Activated CD8-positive, alpha-beta T cell treated with anti-CD3 and anti-CD28 coated beads for 36 hours (primary cell): ENCODE measurements around the gene TSPAN5. TPM values are rescaled to one million over a fixed set of nuclear protein-coding genes. Genes with fewer than 3 reads are reported as not detected.

Experiments used
- ATAC-seq: fragments of 200-7000 bp; cut with Tn5 transposase; one replicate; pipeline ENCODE4 v1.10.0; 2021; ENCODE audit warnings: mild to moderate bottlenecking, moderate library complexity
- CTCF ChIA-PET: fragments of 350-600 bp; sonication (Branson Sonifier 250); formaldehyde crosslinking; loops from one replicate; lab custom pipeline; 2021; ENCODE audit warnings: antibody characterized with exemption; lab: Charles Lee
- POLR2A ChIA-PET: fragments of 350-600 bp; sonication (Branson Sonifier 250); formaldehyde crosslinking; loops from one replicate; lab custom pipeline; 2021; ENCODE audit warnings: antibody characterized with exemption; lab: Charles Lee
- DNase-seq: peaks from one replicate; pipeline ENCODE4 v3.0.0-alpha.2; 2020
- H3K27ac Mint-ChIP-seq: one replicate; pipeline ENCODE4 v1.8.0; 2021; ENCODE audit warnings: mild to moderate bottlenecking, mixed read lengths
- H3K27me3 Mint-ChIP-seq: one replicate; pipeline ENCODE4 v1.8.0; 2021; ENCODE audit warnings: mixed read lengths
- H3K36me3 Mint-ChIP-seq: one replicate; pipeline ENCODE4 v1.8.0; 2021; ENCODE audit warnings: low read depth, mixed read lengths
- H3K4me1 Mint-ChIP-seq: one replicate; pipeline ENCODE4 v1.8.0; 2021; ENCODE audit warnings: low read depth, mixed read lengths
- H3K4me3 Mint-ChIP-seq: one replicate; pipeline ENCODE4 v1.8.0; 2021; ENCODE audit warnings: mild to moderate bottlenecking, moderate library complexity, mixed read lengths
- H3K9me3 Mint-ChIP-seq: one replicate; pipeline ENCODE4 v1.8.0; 2021; ENCODE audit warnings: mixed read lengths
- CTCF ChIP-seq: fragments of 200-600 bp; IDR thresholded peaks from one replicate; pipeline ENCODE4 v1.8.0; 2022; ENCODE audit warnings: antibody characterized with exemption, mild to moderate bottlenecking
- intact Hi-C: fragments of 100-400 bp; cut with micrococcal nuclease; formaldehyde crosslinking; loops from one replicate; pipeline ENCODE4 v1.10.0; 2022
- total RNA-seq, 2 experiments: library from RNA; stranded (reverse); gene quantifications; one replicate each; pipeline ENCODE4 v1.2.3, GENCODE V29; 2021

The TSPAN5 gene
- total RNA-seq, 2 experiments from 2014 or later: 18.5 to 21.9 TPM

GRCh38 chr4:98639108-98639507 lies 19.3 kb downstream of the TSPAN5 start:
- intact Hi-C loops: no loop called here
- ATAC-seq: no peak
- POLR2A ChIA-PET: interaction anchor here (0.5 to 1.1 kb wide), 2 partner anchors 24 to 25 kb away, joined by 3 read pairs; no protein-coding TSS in a partner anchor
- TF ChIP-seq CTCF: no peak
- CTCF ChIA-PET: interaction anchor here (1.0 kb wide), 1 partner anchor 36 kb away, joined by 3 read pairs; no protein-coding TSS in a partner anchor
- H3K4me3 Mint-ChIP-seq: peak overlapping the region; percentile 37
- no peaks in the 10 kb centered on the region for H3K9me3 Mint-ChIP-seq
- no peak overlapping the region for H3K27ac Mint-ChIP-seq
- peaks cover 40% of the 10 kb centered on the region for H3K4me1 Mint-ChIP-seq
- no peaks in the 10 kb centered on the region for H3K27me3 Mint-ChIP-seq
- H3K36me3 Mint-ChIP-seq: no peaks in the 10 kb centered on the region
- DNase-seq: no peak

- H3K36me3 Mint-ChIP-seq: no peaks in the 10 kb centered on the region
- no peak overlapping the region for H3K27ac Mint-ChIP-seq
- no peaks in the 10 kb centered on the region for H3K27me3 Mint-ChIP-seq
- TF ChIP-seq CTCF: no peak
- no peaks in the 10 kb centered on the region for H3K9me3 Mint-ChIP-seq
- no peak overlapping the region for H3K4me3 Mint-ChIP-seq
- CTCF ChIA-PET: no interaction called here
- peaks cover 35% of the 10 kb centered on the region for H3K4me1 Mint-ChIP-seq
- POLR2A ChIA-PET: interaction anchor here (0.5 kb wide), 1 partner anchor 25 kb away, joined by 3 read pairs; no protein-coding TSS in a partner anchor
- intact Hi-C loops: no loop called here
- ATAC-seq (no peak), DNase-seq (no peak)
Observed at GRCh38 chr4:98638661-98639060, 19.8 kb downstream of the TSPAN5 start.

DNA sequence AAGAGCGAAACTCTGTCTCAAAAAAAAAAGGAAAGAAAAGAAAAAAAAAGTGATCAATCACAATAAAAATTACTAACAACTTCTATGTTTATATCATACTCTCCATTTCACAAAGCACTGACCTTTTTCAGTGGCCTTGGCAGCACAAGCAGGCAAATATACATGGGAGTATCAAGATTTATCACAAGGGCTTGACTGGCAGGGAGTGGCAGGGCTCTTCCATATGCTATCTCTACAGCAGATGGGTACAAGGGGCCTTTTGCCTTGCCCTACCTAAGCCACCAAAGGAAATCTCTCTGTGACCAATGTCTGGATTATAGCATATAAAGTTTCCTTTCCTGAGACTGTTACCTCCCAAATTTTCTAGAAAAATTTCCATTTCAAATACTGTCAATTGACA lies 24.4 kb downstream of the TSPAN5 start:
- DNase-seq (no peak), ATAC-seq (no peak)
- H3K36me3 Mint-ChIP-seq: peaks cover 3% of the 10 kb centered on the region
- H3K27me3 Mint-ChIP-seq: no peaks in the 10 kb centered on the region
- no peaks in the 10 kb centered on the region for H3K9me3 Mint-ChIP-seq
- no peak for TF ChIP-seq CTCF
- CTCF ChIA-PET: no interaction called here
- H3K27ac Mint-ChIP-seq: no peak overlapping the region
- no peak overlapping the region for H3K4me3 Mint-ChIP-seq
- H3K4me1 Mint-ChIP-seq: peaks cover 20% of the 10 kb centered on the region
- intact Hi-C loops: no loop called here
- POLR2A ChIA-PET: no interaction called here

- H3K27ac Mint-ChIP-seq: no peak overlapping the region
- H3K4me1 Mint-ChIP-seq: peaks cover 14% of the 10 kb centered on the region
- CTCF ChIA-PET: interaction anchor here (1.0 kb wide), 1 partner anchor 166 kb away, joined by 3 read pairs; no protein-coding TSS in a partner anchor
- H3K4me3 Mint-ChIP-seq: no peak overlapping the region
- ATAC-seq (no peak), DNase-seq (no peak)
- peaks cover 3% of the 10 kb centered on the region for H3K36me3 Mint-ChIP-seq
- POLR2A ChIA-PET: no interaction called here
- H3K9me3 Mint-ChIP-seq: no peaks in the 10 kb centered on the region
- TF ChIP-seq CTCF: no peak
- intact Hi-C loops: no loop called here
- H3K27me3 Mint-ChIP-seq: no peaks in the 10 kb centered on the region
Observed at GRCh38 chr4:98633159-98633558, 25.3 kb downstream of the TSPAN5 start.

DNA sequence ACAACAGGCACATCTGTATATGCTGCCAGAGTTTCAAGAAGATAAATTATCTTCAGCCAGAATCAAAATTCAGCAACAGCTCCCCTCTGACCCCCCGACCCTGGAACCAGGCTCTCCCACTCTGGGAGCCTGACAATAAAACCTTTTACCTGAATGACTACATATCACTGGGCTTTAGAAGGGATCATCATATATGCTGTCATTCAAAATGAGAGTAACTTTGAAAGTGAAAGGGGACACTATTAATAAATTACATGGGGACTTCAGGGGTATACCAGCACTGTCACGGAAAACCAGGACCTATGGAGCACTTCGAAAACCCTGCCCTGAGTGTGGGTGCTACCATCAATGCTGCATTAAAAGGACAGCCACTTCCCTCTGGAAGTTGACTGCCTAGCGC lies 26.2 kb downstream of the TSPAN5 start:
- H3K4me3 Mint-ChIP-seq: no peak overlapping the region
- intact Hi-C loops: no loop called here
- ATAC-seq (no peak), DNase-seq (no peak)
- no peaks in the 10 kb centered on the region for H3K9me3 Mint-ChIP-seq
- H3K27ac Mint-ChIP-seq: no peak overlapping the region
- no peak for TF ChIP-seq CTCF
- H3K27me3 Mint-ChIP-seq: no peaks in the 10 kb centered on the region
- POLR2A ChIA-PET: no interaction called here
- peaks cover 17% of the 10 kb centered on the region for H3K4me1 Mint-ChIP-seq
- CTCF ChIA-PET: interaction anchor here (1.0 kb wide), 1 partner anchor 165 kb away, joined by 3 read pairs; no protein-coding TSS in a partner anchor
- H3K36me3 Mint-ChIP-seq: peaks cover 3% of the 10 kb centered on the region
